ENCODE results near the gene PRKCA. TPM values are rescaled to one million over a fixed set of nuclear protein-coding genes. Genes with fewer than 3 reads are reported as not detected.

Gene PRKCA
- total and polyA plus RNA-seq, 4 experiments from 2014 or later: 1.1 to 107 (median 56.1) TPM

GRCh38 chr17:66570447-66571195, 268.2 kb downstream of the PRKCA start:
- Mint-ChIP-seq H3K4me1 (peaks cover 11 to 19% (median 15%) of the 10 kb centered on the region in 4 donors), H3K27me3 (no peaks in the 10 kb centered on the region), H3K9me3 (no peaks in the 10 kb centered on the region), H3K27ac (no peak overlapping the region), H3K4me3 (no peak overlapping the region), H3K36me3 (peaks cover 0 to 3% of the 10 kb centered on the region in 2 donors)
- no peaks in the 10 kb centered on the region for H3K9me3 ChIP-seq (ENCODE audit: control insufficient read depth in 1 of 2, low read length in 2 of 2)
- H3K27me3 ChIP-seq (ENCODE audit: insufficient read depth, low read length): no peaks in the 10 kb centered on the region
- no peak overlapping the region for H3K27ac ChIP-seq (ENCODE audit: low read depth, low read length)
- no peaks in the 10 kb centered on the region for H3K36me3 ChIP-seq (ENCODE audit: insufficient read depth, low read length)
- DNase-seq: no peak
- H3K4me1 ChIP-seq (ENCODE audit: insufficient read depth, low read length): peaks cover 8% of the 10 kb centered on the region
- intact Hi-C loops (cut with micrococcal nuclease): no loop called here
- ChIA-PET CTCF (ENCODE audit: partially characterized antibody) (interaction anchor here (1.4 to 3.1 kb wide), 2 partner anchors 315 to 370 kb away, joined by 3 to 17 read pairs; no protein-coding TSS in a partner anchor), POLR2A (ENCODE audit: partially characterized antibody) (interaction anchor here (0.6 kb wide), 1 partner anchor 374 kb away, joined by 4 read pairs; no protein-coding TSS in a partner anchor)
- no peak overlapping the region for H3K4me3 ChIP-seq (ENCODE audit: low read length in 2 of 2)

- CTCF ChIA-PET (ENCODE audit: partially characterized antibody): no interaction called here
These were observed 269.3 kb downstream of the PRKCA start for GRCh38 chr17:66571745-66572144.

GRCh38 chr17:66573078-66573477, 270.7 kb downstream of the PRKCA start:
- H3K36me3 ChIP-seq (ENCODE audit: insufficient read depth, low read length): no peaks in the 10 kb centered on the region
- H3K4me1 ChIP-seq (ENCODE audit: insufficient read depth, low read length): peaks cover 1% of the 10 kb centered on the region
- intact Hi-C loops (cut with micrococcal nuclease): no loop called here
- ChIA-PET CTCF (ENCODE audit: partially characterized antibody) (interaction anchor here (0.6 kb wide), 1 partner anchor 373 kb away, joined by 3 read pairs; no protein-coding TSS in a partner anchor), POLR2A (ENCODE audit: partially characterized antibody) (interaction anchor here (0.6 kb wide), 2 partner anchors 88 to 355 kb away, joined by 3 to 4 read pairs; no protein-coding TSS in a partner anchor)
- Mint-ChIP-seq H3K27ac (no peak overlapping the region), H3K27me3 (no peaks in the 10 kb centered on the region), H3K9me3 (no peaks in the 10 kb centered on the region), H3K4me1 (peaks cover 0 to 8% (median 3%) of the 10 kb centered on the region in 4 donors), H3K36me3 (peaks cover 5 to 10% of the 10 kb centered on the region in 2 donors), H3K4me3 (no peak overlapping the region)
- H3K27ac ChIP-seq (ENCODE audit: low read depth, low read length): no peak overlapping the region
- no peaks in the 10 kb centered on the region for H3K9me3 ChIP-seq (ENCODE audit: control insufficient read depth in 1 of 2, low read length in 2 of 2)
- DNase-seq: no peak
- H3K27me3 ChIP-seq (ENCODE audit: insufficient read depth, low read length): no peaks in the 10 kb centered on the region
- H3K4me3 ChIP-seq (ENCODE audit: low read length in 2 of 2): no peak overlapping the region

More at GRCh38 chr17:66571745-66572144, 269.3 kb downstream of the PRKCA start:
- Mint-ChIP-seq H3K4me1 (peaks cover 8 to 10% (median 9%) of the 10 kb centered on the region in 4 donors), H3K9me3 (no peaks in the 10 kb centered on the region), H3K4me3 (no peak overlapping the region), H3K27me3 (no peaks in the 10 kb centered on the region), H3K27ac (no peak overlapping the region), H3K36me3 (peaks cover 0 to 3% of the 10 kb centered on the region in 2 donors)
- Histone ChIP-seq H3K9me3 (ENCODE audit: control insufficient read depth in 1 of 2, low read length in 2 of 2) (no peaks in the 10 kb centered on the region), H3K4me3 (ENCODE audit: low read length in 2 of 2) (no peak overlapping the region), H3K27ac (ENCODE audit: low read depth, low read length) (no peak overlapping the region), H3K27me3 (ENCODE audit: insufficient read depth, low read length) (no peaks in the 10 kb centered on the region), H3K36me3 (ENCODE audit: insufficient read depth, low read length) (no peaks in the 10 kb centered on the region), H3K4me1 (ENCODE audit: insufficient read depth, low read length) (peaks cover 8% of the 10 kb centered on the region)
- DNase-seq: no peak
- POLR2A ChIA-PET (ENCODE audit: partially characterized antibody): no interaction called here
- intact Hi-C loops (cut with micrococcal nuclease): no loop called here

- no peak overlapping the region for H3K4me3 ChIP-seq (ENCODE audit: low read length in 2 of 2)
- CTCF ChIA-PET (ENCODE audit: partially characterized antibody): no interaction called here
- H3K27me3 ChIP-seq (ENCODE audit: insufficient read depth, low read length): no peaks in the 10 kb centered on the region
- H3K4me1 ChIP-seq (ENCODE audit: insufficient read depth, low read length): peaks cover 3% of the 10 kb centered on the region
- no peak overlapping the region for H3K4me3 Mint-ChIP-seq
- H3K27me3 Mint-ChIP-seq: no peaks in the 10 kb centered on the region
- H3K27ac Mint-ChIP-seq: no peak overlapping the region
- H3K36me3 Mint-ChIP-seq: peaks cover 10 to 16% of the 10 kb centered on the region in 2 donors
- peaks cover 0 to 1% (median 0%) of the 10 kb centered on the region in 8 donors for H3K9me3 Mint-ChIP-seq
- no peaks in the 10 kb centered on the region for H3K36me3 ChIP-seq (ENCODE audit: insufficient read depth, low read length)
- intact Hi-C loops (cut with micrococcal nuclease): no loop called here
- POLR2A ChIA-PET (ENCODE audit: partially characterized antibody): no interaction called here
- peaks cover 3 to 9% (median 6%) of the 10 kb centered on the region in 4 donors for H3K4me1 Mint-ChIP-seq
- H3K9me3 ChIP-seq (ENCODE audit: control insufficient read depth in 1 of 2, low read length in 2 of 2): no peaks in the 10 kb centered on the region
- DNase-seq: no peak
- no peak overlapping the region for H3K27ac ChIP-seq (ENCODE audit: low read depth, low read length)
These were observed 271.7 kb downstream of the PRKCA start for GRCh38 chr17:66574123-66574522.

- Histone ChIP-seq H3K4me3 (ENCODE audit: low read length in 2 of 2) (no peak overlapping the region), H3K36me3 (ENCODE audit: insufficient read depth, low read length) (no peaks in the 10 kb centered on the region), H3K9me3 (ENCODE audit: control insufficient read depth in 1 of 2, low read length in 2 of 2) (no peaks in the 10 kb centered on the region), H3K27ac (ENCODE audit: low read depth, low read length) (no peak overlapping the region), H3K4me1 (ENCODE audit: insufficient read depth, low read length) (peaks cover 3% of the 10 kb centered on the region), H3K27me3 (ENCODE audit: insufficient read depth, low read length) (no peaks in the 10 kb centered on the region)
- Mint-ChIP-seq H3K9me3 (peaks cover 0 to 4% (median 0%) of the 10 kb centered on the region in 8 donors), H3K4me1 (peaks cover 5 to 19% (median 10%) of the 10 kb centered on the region in 4 donors), H3K4me3 (no peak overlapping the region), H3K27ac (no peak overlapping the region), H3K36me3 (peaks cover 14 to 31% of the 10 kb centered on the region in 2 donors), H3K27me3 (no peaks in the 10 kb centered on the region)
- intact Hi-C loops (cut with micrococcal nuclease): no loop called here
- DNase-seq: no peak
- POLR2A ChIA-PET (ENCODE audit: partially characterized antibody): no interaction called here
- CTCF ChIA-PET (ENCODE audit: partially characterized antibody): interaction anchor here (1.6 kb wide), 1 partner anchor 10 kb away, joined by 5 read pairs; no protein-coding TSS in a partner anchor
These were observed 274.1 kb downstream of the PRKCA start for GRCh38 chr17:66576473-66576872.

GRCh38 chr17:66577041-66577440, 274.6 kb downstream of the PRKCA start:
- no peaks in the 10 kb centered on the region for H3K36me3 ChIP-seq (ENCODE audit: insufficient read depth, low read length)
- Mint-ChIP-seq H3K27ac (peak overlapping the region in 1 of 7 donors; percentile 64), H3K4me3 (no peak overlapping the region), H3K4me1 (peaks cover 5 to 19% (median 13%) of the 10 kb centered on the region in 4 donors), H3K36me3 (peaks cover 14 to 36% of the 10 kb centered on the region in 2 donors), H3K9me3 (peaks cover 0 to 6% (median 0%) of the 10 kb centered on the region in 8 donors), H3K27me3 (no peaks in the 10 kb centered on the region)
- H3K4me1 ChIP-seq (ENCODE audit: insufficient read depth, low read length): peaks cover 3% of the 10 kb centered on the region
- H3K4me3 ChIP-seq (ENCODE audit: low read length in 2 of 2): no peak overlapping the region
- intact Hi-C loops (cut with micrococcal nuclease): no loop called here
- H3K27ac ChIP-seq (ENCODE audit: low read depth, low read length): no peak overlapping the region
- ChIA-PET POLR2A (ENCODE audit: partially characterized antibody) (no interaction called here), CTCF (ENCODE audit: partially characterized antibody) (interaction anchor here (1.2 to 1.6 kb wide), 2 partner anchors 9 to 10 kb away, joined by 3 to 5 read pairs; no protein-coding TSS in a partner anchor)
- H3K27me3 ChIP-seq (ENCODE audit: insufficient read depth, low read length): no peaks in the 10 kb centered on the region
- no peak for DNase-seq
- H3K9me3 ChIP-seq (ENCODE audit: control insufficient read depth in 1 of 2, low read length in 2 of 2): no peaks in the 10 kb centered on the region

- CTCF ChIA-PET (ENCODE audit: partially characterized antibody): interaction anchor here (1.2 kb wide), 1 partner anchor 12 kb away, joined by 6 read pairs; no protein-coding TSS in a partner anchor
- DNase-seq: no peak
- no peaks in the 10 kb centered on the region for H3K36me3 ChIP-seq (ENCODE audit: insufficient read depth, low read length)
- H3K4me1 ChIP-seq (ENCODE audit: insufficient read depth, low read length): peaks cover 3% of the 10 kb centered on the region
- no peaks in the 10 kb centered on the region for H3K27me3 Mint-ChIP-seq
- no peaks in the 10 kb centered on the region for H3K9me3 ChIP-seq (ENCODE audit: control insufficient read depth in 1 of 2, low read length in 2 of 2)
- peaks cover 10 to 32% (median 19%) of the 10 kb centered on the region in 4 donors for H3K4me1 Mint-ChIP-seq
- POLR2A ChIA-PET (ENCODE audit: partially characterized antibody): no interaction called here
- H3K4me3 ChIP-seq (ENCODE audit: low read length in 2 of 2): no peak overlapping the region
- H3K27ac Mint-ChIP-seq: peak overlapping the region in 2 of 7 donors; percentile 24 to 57
- intact Hi-C loops (cut with micrococcal nuclease): no loop called here
- peaks cover 15 to 48% of the 10 kb centered on the region in 2 donors for H3K36me3 Mint-ChIP-seq
- peaks cover 0 to 11% (median 0%) of the 10 kb centered on the region in 8 donors for H3K9me3 Mint-ChIP-seq
- H3K4me3 Mint-ChIP-seq: no peak overlapping the region
- no peaks in the 10 kb centered on the region for H3K27me3 ChIP-seq (ENCODE audit: insufficient read depth, low read length)
- no peak overlapping the region for H3K27ac ChIP-seq (ENCODE audit: low read depth, low read length)
These were observed 276.5 kb downstream of the PRKCA start for GRCh38 chr17:66578781-66579489.

Data from CD4-positive, alpha-beta memory T cell (primary cell).